ENCODE measurements around the gene GCLC.
"Not testable (repeated sequence)": the region's sequence is repeated elsewhere in the genome, so short reads cannot be mapped to it uniquely, and the experiment has no call there.

GCLC gene

DNA sequence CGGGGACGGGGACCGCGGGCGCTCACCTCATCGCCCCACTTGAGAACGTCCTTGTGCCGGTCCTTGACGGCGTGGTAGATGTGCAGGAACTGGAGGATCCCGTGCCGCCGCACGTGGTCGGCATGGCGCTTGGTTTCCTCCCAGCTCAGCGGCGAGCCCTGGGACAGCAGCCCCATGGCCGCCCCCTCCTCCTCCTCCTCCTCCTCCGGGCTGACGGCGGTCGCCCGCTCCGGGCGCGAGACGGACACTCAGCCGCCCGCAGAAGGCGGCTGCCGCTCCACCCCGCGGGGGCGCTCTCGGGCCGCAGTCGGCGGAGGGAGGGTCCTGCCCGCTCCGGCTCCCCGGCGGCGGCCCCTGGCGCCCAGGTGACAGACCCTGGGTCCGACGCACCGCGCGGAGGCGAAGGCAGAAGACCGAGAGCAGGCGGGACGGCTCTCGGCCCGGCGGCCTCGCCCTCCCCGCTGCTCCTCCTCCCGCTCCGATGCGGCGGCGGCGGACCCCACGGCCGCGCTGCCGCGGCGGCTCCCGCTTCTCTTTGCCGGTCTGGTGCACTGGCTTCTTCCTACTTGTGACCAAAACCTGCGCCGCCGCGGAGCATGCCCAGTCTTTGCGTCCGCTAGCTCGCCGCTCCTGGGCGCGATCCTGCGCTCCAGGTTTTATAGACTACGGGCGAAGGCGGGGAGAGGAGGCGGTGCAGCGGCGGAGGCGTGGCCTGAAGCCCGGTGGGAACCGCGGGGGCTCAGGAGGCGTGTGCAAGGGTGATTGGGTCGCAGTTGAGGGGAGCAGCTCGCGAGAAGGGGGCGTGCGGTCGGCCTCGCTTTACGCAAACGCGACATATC, at the start of gene GCLC:
GCLC (minus strand) TSS at position 632 of the 839 bp plus-strand sequence; CDS start at position 176, 456 bp downstream.
- DNase-seq, result peak; percentile 96

DNA sequence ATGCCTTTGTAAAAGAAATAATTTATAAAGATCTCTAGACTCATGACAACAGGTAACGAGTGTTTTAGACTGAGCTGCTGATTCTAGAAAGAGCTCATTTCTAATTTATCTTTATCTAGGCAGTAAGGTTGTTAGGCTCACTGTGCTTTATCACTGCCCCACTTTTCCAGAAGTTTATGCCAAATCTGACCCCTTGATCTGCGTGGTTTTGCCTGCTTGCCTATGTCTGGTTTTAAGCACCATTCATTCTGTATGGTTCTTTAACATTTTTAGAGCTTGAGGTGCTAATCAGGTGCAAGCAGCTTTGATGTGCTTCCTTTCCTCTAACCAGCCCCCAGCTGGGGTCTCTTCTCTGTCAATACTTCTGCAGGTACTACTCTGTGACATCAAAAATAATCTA, 49.7 kb upstream of the GCLC start:
- no peak for DNase-seq

DNA sequence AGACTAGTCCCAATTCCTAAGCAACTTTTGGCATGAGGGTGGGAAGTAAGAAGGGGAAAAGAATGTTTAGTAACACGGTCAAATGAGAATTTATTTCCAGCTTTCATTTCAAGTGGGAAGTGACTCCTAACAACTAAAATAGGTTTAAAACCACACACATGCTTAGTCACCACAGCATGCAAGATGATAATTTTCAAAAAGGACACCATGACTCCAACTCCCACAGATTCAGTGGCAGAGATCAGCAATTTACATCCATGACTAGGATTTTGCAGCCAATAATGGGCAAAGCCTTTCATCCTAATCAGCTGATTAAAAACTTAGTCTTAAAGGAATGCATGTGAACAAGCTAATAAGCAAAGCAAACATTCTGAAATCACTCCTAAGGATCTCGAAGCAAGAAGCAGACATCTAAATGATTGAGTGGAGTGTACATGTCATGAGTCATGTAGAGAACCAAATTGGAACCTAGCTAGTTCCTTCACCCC, 48.1 kb upstream of the GCLC start:
- DNase-seq, result peak; percentile 96

DNA sequence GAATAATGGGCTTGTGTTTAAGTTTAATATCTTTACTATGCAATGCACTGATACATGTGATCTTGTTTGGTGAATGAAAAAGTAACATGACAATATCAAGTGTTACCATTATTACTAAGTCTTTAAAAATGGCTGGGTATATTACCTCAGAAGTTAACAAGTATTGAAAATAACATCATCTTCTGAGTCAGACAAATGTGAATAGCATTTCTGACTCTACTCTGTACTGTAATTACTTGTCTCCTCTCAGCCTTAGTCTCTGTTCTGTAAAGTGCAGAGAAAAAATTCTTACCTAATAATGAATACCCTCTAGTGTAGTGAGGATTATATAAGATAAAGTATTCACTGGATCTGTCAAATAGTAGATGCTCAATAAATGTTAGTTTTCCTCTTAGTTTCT, 47.0 kb upstream of the GCLC start:
- peak; percentile 79 for DNase-seq

DNA sequence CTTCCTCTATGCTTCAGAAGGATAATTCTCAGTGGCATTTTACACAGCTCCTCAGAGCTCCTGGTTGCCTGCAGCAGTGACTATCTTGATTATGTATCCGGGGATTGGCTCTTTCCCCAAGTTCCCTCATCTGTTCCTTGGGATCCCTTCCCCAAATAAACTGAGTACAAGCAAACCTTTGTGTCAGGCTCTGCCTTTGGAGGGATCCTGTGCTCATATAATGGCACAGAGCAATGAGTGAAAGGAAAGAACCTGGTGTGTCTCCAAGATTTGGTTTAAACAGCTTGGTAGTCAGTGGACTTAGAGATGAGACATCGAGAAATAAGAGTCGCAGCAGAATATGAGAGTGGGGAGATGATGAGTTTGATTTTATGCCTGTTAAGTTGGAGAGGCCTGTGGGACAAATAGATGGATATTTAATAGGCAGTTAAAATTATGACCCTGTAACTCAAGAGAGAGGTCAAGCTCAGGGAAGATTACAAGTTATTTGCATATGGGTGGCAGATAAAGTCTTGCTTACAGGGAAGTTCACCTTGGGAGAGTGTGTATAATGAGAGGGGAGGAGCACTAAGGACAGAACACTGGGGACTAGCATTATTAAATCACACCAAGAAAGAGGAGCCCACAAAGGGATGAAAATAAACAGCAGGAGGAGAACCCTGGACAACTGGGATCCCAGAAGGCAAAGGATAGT, 44.1 kb upstream of the GCLC start:
- no peak for DNase-seq

DNA sequence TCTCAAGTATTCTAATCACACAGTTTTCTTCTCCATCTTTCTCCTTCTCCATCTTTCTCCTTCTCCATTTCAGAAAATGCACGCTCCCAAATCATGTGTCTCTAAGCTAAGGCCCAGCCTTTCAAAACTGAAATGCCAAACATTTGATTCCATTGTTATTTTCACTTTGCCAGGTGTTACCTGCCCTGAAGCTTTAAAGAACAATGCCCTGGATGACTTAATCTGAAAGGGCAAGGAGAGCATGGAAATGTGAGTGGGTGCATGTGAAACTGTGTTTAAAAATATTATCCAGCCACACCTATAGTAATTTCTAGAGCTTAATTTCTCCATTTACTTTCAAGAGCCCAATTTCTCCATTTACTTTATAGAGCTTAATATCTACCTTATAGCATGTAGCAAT, 42.4 kb upstream of the GCLC start:
- no peak for DNase-seq

DNA sequence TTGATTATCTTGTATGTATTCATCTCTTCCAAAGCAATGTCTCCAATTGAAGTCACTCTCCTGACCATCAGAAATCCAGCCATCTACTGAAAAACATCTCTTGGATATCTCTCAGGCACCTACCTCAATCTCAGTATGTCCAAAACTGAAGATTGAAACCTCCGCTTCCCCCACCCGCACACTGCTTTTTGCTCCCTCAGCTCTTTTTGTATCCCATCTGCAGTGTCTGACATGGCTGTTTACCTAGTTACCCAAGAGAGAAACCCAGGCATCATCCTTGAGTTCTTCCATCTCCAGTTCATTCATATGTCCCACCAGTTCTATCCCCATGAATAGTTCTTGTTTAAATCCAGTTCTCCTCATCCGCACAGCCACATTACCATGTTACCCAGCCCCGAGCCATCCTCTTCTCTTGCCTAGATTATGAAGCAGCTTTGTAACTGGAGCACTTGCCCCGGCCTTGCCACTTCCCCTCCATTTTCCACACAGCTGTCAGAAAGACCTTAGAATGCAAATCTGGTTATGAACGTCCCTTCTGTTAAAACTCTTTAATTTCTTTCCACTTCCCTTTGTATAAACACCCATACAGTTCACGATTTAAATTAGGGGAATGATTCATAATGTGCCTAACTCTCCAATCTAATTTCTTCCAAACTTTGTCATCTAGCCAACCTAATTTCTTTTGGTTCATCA, 40.5 kb upstream of the GCLC start:
- DNase-seq, result peak; percentile 66

DNA sequence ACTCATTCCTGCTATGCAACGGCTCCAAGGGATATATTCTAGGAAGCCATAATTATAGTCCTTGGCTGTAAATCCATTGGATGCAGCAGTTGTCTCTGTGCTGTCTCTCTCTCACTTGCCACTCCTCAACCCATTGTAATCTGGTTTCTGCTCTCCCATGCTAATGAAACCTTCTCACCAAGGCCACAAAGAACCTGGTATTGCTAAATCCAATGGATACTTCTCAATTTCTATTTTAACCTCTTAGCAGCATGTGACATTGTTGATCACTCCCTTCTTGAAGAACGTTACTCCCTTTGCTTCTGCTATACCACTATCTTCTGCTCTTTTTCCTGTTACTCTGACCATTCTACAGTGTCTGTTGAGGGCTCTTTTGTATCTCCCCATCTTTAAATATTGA, 39.8 kb upstream of the GCLC start:
- DNase-seq, result peak; percentile 86

DNA sequence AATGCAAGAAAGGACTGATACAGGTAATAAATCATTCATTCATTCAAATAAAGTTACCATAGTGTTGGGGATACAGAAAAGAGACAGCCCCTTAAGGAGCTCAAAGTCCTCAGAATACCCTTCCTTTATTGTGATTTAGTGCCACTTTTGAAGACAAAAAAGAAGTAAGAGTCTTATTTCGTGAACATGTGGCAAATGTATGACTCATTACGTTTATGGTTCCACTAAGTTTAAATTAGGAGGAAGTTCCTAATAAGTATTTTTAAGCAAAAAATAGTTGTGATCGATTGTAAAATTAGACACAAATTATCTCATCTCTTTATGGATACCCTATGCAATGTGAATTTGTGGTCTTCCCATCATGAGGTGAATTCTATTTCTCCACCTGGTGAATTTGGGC, 38.5 kb upstream of the GCLC start:
- peak; percentile 65 for DNase-seq

DNA sequence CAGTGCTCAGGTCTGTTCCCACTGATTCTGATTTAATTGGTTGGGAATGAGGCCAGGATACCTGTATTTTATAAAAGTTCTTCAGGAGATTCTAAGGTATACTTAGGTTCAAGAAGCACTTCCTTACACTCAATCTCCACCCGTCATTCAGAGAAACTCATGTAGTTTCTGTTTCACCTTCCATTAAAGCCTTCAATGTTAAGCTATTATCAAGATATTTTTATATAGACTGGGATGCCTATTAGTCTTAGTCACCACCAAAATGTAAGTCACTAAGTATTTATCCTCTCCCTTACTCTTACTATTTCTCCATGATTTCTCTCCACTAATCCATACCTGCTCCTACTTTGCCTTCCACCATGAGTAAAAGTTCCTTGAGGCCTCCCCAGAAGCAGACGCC, 38.1 kb upstream of the GCLC start:
- DNase-seq, result peak; percentile 57

DNA sequence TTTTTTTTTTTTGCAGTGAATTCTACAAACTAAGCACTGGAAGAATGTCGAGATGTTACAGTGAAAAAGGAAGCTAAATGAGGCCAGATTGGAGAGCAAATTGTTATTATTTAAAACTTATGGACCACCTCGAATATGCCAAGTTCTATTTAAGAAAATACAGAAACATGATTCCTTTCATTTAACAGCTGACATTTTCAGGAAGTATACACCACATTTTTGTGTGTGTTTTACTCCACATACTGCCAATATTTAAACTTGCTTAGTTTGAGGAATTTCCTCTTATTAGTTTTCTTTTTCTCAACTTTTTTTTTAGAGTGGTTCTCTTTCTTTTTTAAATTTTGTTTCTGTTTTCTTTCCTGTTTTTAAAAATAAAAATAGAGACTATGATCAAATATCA, 37.0 kb upstream of the GCLC start:
- DNase-seq, result peak; percentile 81

DNA sequence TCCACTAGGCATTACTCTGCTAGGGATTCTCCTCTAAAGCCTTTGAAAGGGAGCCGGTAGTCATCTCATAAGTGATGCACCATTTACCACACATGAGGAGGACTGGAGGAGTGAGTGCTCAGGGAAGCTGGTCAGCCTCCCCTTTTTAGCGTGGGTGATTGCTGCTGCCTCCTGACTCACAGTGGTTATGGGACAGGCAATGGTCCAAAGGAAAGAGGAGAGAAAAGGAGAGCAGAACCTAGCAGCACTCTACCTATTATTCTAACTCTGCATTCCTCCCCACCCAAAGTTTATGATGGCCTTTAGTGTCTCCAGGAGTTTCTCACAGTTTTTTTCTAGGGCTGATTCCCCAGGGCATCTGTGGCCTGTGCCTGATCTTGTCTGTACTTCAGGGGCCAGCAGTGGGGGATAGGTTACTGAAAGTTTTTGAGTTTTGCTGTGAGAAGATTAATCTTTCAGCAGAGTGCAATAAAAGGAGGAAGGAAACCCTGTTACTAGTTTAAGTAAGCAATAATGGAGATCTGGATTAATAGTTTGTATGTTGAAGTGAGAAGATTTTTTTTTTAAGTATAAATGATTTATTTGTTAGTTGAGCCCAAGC, 36.4 kb upstream of the GCLC start:
- DNase-seq, result peak; percentile 79

DNA sequence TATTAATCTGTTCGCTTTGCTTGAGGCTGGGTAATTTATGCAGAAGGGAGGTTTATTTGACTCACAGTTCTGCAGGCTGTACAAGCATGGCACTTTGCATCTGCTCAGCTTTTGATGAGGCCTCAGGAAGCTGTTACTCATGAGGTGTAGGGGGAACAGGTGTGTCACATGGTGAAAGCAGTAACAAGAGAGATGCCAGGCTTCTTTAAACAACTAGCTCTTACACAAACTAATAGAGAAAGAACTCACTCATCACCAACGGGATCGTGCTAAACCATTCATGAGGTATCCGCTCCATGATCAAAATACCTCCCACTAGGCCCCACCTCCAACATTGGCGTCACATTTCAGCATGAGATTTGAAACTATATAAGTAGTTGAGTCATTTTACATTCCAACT, 34.4 kb upstream of the GCLC start:
- DNase-seq, result no peak

DNA sequence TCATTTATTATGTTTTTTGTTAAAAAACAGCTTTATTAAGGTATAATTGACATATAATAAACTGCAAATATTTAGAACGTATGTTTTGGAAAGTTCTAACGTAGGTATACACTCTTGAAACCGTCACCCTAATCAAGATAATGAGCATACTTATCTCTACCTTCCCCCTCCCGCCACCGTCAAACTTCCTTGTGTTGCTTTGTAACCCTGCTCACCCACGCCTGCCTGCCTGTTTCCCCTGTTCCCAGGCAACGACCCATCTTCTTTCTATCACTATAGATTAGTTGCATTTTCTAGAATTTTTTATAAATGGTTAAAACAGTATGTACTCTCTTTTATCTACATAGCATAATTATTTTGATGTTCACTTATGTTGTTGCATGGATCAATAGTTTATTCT, 33.5 kb upstream of the GCLC start:
- DNase-seq, result no peak

DNA sequence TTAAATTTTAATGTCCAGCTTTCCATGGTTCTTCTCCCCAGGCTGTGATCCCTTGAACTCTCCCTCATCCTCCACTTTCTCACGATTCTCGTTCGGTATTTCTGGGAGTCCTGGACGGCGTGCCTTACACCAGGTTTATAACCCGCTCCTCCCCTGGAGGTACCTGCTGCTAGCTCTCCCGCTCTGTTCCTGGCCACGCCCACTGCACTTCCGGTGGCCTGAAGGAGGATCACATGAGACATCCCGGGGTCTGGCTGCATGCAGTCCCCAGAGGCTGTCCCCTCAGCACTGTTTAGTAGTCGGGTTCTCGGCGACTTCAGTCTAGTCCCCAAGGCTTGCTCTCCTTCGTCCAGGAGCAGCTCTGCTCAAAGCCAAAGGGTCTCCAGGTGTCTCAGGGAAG, 28.4 kb upstream of the GCLC start:
- no peak for DNase-seq

DNA sequence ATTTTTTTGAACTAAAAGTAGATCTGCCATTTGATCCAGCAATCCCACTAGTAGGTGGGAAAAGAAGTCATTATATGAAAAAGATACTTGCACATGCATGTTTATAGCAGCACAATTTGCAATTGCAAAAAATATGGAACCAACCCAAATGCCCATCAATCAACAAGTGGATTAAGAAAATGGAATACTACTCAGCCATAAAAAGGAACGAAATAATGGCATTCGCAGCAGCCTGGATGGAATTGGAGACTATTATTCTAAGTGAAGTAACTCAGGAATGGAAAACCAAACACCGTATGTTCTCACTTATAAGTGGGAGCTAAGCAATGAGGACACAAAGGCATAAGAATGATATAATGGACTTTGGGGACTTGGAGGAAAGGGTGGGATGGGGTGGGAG, 27.5 kb upstream of the GCLC start:
- DNase-seq, result not testable (repeated sequence)

DNA sequence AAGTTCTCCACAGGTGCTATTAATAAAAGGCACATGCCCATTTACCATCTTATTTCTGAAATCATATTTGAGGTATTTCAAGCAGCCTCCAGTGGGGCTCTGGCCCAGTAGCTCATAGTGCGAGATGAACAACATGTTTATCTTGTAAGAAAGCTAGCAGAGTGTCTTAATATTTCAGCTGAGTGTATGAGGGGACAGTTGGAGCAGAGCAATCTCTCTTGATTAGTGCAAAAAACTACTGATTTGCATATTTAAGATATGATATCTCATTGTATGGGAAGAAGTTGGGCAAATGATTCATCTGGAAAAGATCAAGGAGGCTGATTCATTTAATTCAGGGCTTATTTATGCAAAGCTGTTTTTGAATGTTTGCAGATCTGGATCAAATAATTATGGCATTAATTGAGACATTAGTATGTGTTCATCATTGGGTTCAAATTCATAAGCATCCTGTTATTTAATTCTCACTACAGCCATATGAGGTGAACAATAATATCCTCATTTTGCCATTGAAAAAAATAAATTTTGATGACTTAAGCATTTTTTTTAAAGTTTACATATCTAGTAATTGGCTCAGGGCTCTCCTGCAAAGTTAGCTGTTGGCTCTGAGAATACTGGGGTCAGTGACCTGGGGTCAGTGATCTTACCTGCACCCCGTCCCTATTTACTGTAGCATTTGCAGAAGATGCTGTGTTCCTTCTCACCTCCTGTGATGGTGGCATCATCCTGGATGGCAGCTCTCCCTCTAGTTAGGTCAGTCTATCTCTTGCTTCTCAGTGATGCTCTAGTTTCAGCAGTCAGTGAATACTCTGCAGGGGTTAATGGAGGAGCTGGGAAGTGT, 24.1 kb upstream of the GCLC start:
- DNase-seq, result no peak

DNA sequence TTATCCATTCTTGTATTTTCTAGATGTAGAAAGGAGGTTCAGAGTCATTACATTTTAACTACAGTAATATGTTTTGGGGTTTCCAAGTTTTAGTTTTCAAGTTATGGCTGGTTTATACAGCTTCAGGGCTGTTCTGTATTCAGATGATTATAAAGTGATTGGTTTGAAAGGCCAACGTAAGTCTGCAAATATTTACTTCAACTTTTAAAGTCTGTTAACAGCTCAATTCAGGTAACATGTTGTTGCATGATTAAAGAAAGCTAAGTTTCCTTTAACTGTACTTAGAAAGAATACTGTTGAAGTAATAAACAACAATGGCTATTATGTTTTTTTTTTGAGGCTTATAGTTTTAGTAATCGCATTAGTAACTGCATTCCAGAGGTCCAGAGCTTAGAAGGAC, 22.8 kb upstream of the GCLC start:
- no peak for DNase-seq

DNA sequence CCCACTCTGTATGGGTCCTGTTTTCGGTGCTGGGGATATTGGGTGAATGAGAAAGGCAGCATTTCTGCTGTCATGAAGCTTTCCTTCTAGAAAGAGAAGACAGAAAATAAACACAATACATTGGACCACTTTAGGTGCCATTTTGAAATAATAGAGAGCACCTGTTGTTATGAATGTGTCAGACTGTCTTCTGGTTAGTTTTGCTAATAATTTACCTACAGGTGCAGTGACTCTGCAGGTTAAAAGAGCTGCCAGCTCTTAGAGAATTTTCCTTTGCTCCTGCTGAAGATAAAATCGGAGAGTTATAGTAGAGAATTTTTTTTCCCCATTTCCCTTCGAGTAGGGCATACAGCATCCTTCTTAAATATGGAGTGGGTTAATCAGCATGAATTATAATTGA, 21.9 kb upstream of the GCLC start:
- DNase-seq, result no peak

DNA sequence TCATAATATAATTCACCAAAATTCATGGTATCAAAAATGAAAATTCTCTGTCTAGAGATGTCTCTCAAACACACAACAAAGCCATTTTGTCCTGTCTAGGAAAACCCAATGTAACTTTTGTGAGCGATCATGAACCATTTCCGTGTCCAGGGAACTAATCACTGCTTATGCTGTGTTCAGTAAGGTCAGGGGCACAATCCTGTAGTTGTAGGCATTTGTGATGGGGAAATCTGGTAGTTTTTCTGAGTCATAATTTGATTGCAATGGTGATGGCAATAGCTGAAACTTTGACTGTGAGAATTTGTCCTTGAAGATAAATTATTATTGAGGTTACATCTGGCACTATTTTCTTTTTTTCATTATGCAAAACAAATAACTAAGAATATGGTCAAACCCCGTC, 21.0 kb upstream of the GCLC start:
- peak; percentile 83 for DNase-seq

DNA sequence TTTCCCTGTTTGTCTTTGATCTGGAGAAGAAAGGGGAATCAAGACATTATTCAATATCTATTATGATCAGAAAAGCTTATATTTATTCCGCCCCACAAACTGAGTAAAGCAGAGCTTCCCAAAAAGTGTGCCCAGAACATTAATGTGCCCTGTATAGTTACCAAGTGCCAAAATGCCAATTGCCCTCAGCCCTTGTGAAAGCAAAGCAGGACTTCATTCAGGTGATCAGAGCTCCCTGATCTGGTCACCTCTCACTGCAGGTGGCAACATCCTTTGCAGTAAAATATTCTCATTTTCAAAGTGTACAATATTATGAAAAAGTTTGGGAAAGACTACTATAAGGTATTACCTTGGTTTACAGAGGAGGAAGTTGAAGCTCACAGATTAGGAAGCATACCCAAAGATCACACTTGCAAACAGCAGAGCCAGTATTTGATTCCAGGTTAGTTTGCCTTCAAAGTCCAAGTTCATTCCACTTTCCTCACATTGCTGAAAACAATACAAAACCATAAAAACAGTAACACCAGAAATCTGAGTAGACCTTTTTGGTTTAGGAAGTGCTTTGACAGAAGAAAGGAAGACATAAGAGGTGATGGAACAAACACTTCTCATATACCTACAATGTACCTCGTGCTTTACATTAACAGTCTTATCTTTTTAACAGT, 19.6 kb upstream of the GCLC start:
- DNase-seq, result no peak

Measured in inflammatory macrophage treated with lipopolysaccharide for 4 hours (primary cell).